ENCODE results near the gene IFIT2. TPM values are rescaled to one million over a fixed set of nuclear protein-coding genes. Genes with fewer than 3 reads are reported as not detected.

IFIT2 gene
- total RNA-seq, 1 experiment from 2014 or later, result not detected

DNA sequence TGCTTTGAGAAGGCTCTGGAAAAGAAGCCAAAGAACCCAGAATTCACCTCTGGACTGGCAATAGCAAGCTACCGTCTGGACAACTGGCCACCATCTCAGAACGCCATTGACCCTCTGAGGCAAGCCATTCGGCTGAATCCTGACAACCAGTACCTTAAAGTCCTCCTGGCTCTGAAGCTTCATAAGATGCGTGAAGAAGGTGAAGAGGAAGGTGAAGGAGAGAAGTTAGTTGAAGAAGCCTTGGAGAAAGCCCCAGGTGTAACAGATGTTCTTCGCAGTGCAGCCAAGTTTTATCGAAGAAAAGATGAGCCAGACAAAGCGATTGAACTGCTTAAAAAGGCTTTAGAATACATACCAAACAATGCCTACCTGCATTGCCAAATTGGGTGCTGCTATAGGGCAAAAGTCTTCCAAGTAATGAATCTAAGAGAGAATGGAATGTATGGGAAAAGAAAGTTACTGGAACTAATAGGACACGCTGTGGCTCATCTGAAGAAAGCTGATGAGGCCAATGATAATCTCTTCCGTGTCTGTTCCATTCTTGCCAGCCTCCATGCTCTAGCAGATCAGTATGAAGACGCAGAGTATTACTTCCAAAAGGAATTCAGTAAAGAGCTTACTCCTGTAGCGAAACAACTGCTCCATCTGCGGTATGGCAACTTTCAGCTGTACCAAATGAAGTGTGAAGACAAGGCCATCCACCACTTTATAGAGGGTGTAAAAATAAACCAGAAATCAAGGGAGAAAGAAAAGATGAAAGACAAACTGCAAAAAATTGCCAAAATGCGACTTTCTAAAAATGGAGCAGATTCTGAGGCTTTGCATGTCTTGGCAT lies 4.8 kb downstream of the IFIT2 start:
- DNase-seq, result no peak
- H3K27ac ChIP-seq (ENCODE audit: insufficient read length, low read depth, low read length), result no peak overlapping the region
- Mint-ChIP-seq H3K27me3 (ENCODE audit: low read depth) (no peaks in the 10 kb centered on the region; the same call in 1 of the 2 replicates), H3K36me3 (ENCODE audit: insufficient read depth in 1 of 3, low read depth in 3 of 3) (no peaks in the 10 kb centered on the region; a peak in 1 of 7 replicates), H3K27ac (no peak overlapping the region), H3K9me3 (no peaks in the 10 kb centered on the region), H3K4me3 (no peak overlapping the region), H3K4me1 (peaks cover 10 to 15% of the 10 kb centered on the region in 2 experiments)
- H3T11ph ChIP-seq (ENCODE audit: low read length), result no peak overlapping the region
- no peak overlapping the region for H2BK5ac ChIP-seq (ENCODE audit: insufficient read length, low read length)
- H3K79me2 ChIP-seq (ENCODE audit: insufficient read depth, low read length), result no peaks in the 10 kb centered on the region
- no peak overlapping the region for H3K56ac ChIP-seq (ENCODE audit: insufficient read length, low read depth, low read length)
- no peaks in the 10 kb centered on the region for H3K27me3 ChIP-seq (ENCODE audit: insufficient read depth, low read length)
- H2BK15ac ChIP-seq (ENCODE audit: low read depth, low read length), result no peak overlapping the region
- H3K23ac ChIP-seq (ENCODE audit: insufficient read length, low read depth, low read length), result no peak overlapping the region
- H3K9me3 ChIP-seq (ENCODE audit: control insufficient read depth, low read depth, low read length), result no peaks in the 10 kb centered on the region
- H4K8ac ChIP-seq (replicated peaks; ENCODE audit: insufficient read length, low read depth, low read length), result no peak overlapping the region
- H3K4me2 ChIP-seq (ENCODE audit: insufficient read depth, insufficient read length, low read length), result no peak overlapping the region
- peaks cover 3% of the 10 kb centered on the region for H3K4me1 ChIP-seq (ENCODE audit: insufficient read depth, low read length)
- H4K91ac ChIP-seq (ENCODE audit: insufficient read length, low read depth, low read length), result no peak overlapping the region
- H4K5ac ChIP-seq (ENCODE audit: insufficient read length, low read depth, low read length), result no peak overlapping the region
- H2BK20ac ChIP-seq (ENCODE audit: low read depth, low read length, poor library complexity, severe bottlenecking), result no peak overlapping the region
- no peak overlapping the region for H3K18ac ChIP-seq (ENCODE audit: insufficient read length, low read depth, low read length)
- WGBS (ENCODE audit: extremely low coverage, insufficient read length, low lambda C conversion rate), result no CpG with 5 or more reads among the region's 13 CpGs
- H2BK12ac ChIP-seq (ENCODE audit: insufficient read length, low read depth, low read length), result no peak overlapping the region
- H3K14ac ChIP-seq (ENCODE audit: insufficient read depth, low read length), result no peak overlapping the region
- H3K4ac ChIP-seq (ENCODE audit: low read depth, low read length), result no peak overlapping the region
- TF ChIP-seq CTCF (conservative IDR thresholded peaks at IDR 0.05), result no peak
- no peaks in the 10 kb centered on the region for H3K23me2 ChIP-seq (ENCODE audit: insufficient read length, low read depth, low read length, poor library complexity, severe bottlenecking)
- H3K9ac ChIP-seq (ENCODE audit: extremely low read depth, insufficient read length, low read length), result no peak overlapping the region
- H2AK5ac ChIP-seq (ENCODE audit: insufficient read length, low read length), result no peak overlapping the region
- no peak overlapping the region for H2BK120ac ChIP-seq (ENCODE audit: low read depth, low read length, poor library complexity, severe bottlenecking)
- H2AFZ ChIP-seq (ENCODE audit: low read length), result no peak overlapping the region
- H3K79me1 ChIP-seq (ENCODE audit: insufficient read depth, low read depth, low read length, poor library complexity, severe bottlenecking), result no peaks in the 10 kb centered on the region
- H4K20me1 ChIP-seq (ENCODE audit: control insufficient read depth, insufficient read depth, insufficient read length), result no peaks in the 10 kb centered on the region

Measured in H9 (cell line).